ENCODE results near the gene GJB4.

Gene GJB4

DNA sequence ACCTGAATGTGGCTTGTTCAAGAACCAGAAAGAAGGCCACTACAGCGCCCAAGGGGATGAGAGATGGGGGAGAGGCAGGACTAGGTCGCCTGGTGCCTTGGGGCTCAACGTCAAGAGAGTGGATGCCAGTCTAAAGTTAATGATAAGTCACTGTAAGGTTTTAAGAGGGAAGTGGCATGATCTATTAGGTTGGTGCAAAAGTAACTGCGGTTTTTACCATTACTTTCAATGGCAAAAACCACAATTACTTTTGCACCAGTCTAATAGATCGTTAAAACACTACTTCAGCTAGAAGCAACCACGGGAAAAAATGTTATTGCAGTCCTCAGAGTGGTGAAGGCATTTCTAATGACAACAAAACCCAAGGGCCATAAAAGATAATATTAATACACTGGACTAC lies 18.8 kb downstream of the GJB4 start:
- no peak for DNase-seq (ENCODE audit: low spot score)

GRCh38 chr1:34779005-34779404 lies 19.5 kb downstream of the GJB4 start:
- DNase-seq (ENCODE audit: low spot score), result no peak

- DNase-seq (ENCODE audit: low spot score), result no peak
Observed at GRCh38 chr1:34779526-34779925, 20.0 kb downstream of the GJB4 start.

DNA sequence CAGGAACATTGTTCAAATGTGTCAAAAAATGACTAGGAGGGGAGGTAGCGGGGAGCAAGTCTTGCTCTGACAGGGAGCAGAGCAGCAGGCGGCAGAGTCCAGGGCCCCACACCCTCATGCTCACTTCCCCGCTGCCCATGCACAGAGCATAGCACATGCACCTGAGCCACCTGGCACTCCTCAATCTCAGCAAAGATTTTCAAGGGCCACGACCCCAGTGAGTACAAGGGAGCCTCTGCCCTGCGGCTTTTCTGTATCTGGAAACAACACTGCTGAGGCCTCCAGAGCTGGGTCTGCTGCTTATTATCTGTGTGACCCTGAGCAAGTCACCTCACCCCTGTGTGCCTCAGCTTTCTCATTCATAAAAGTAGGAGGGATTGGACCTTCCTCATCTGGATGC lies 20.4 kb downstream of the GJB4 start:
- no peak for DNase-seq (ENCODE audit: low spot score)

DNA sequence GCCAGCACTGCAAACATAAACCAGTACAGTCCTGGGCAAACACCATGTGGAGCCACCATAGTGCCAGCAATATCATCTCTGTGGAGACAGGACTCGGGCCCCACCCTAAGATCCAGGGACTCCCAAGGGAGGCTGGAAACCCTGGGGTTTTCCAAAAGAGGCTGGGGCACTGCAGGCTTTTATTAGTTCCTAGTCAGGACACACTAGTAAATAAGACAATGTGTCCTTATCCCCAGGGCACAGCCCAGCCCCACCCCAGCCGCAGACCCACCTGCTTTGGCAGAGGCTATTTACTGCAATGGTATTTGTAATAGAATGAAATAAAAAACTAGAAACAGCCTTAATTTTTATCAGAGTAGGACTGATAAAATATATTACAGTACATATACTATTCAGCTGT lies 21.0 kb downstream of the GJB4 start:
- no peak for DNase-seq (ENCODE audit: low spot score)

DNA sequence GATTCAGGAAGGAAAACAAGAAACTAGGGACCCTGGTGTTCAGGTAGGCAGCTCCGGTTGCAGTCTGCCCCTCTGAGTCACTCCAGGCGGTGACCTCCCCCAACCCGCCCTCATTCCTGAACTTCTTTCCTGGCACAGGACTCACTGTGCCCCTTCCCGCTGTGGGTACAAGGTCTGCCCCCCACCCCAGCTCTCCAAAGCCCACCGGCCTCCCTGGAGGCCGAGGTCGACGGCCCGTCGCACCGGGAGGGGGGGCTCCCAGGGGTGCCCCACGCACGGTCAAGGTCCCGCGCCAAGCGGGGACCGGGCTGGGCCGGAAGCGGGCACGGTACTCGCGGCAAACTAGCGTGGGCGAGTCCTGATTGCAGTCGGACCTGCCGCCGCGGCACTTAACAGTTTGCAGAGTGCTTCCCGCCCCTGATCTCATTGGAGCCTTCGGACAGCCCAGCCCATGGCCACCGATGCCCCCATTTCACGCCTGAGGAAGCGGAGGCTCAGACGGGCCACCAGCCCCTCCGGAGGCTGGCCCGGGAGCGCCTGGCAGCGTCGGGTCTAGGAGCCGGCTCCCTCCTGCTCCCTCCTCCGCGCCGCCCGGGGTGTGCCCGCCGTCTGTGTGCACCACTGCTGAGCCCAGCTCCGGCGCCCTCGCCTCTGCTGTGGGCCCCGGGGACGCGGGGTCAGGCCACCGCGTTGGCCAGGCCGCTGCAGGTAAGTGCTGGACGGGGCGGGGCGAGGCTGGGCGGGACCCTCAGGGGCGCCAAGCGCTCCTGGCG lies 21.7 kb downstream of the GJB4 start, which contains the start of gene GJB3:
TSS of gene GJB3 (plus strand) at position 144 of the 773 bp plus-strand sequence. CDS start 3,549 bp downstream, outside the sequence.
- DNase-seq (ENCODE audit: low spot score), result no peak

- no peak for DNase-seq (ENCODE audit: low spot score)
Observed at GRCh38 chr1:34781844-34782391, 22.4 kb downstream of the GJB4 start.

DNA sequence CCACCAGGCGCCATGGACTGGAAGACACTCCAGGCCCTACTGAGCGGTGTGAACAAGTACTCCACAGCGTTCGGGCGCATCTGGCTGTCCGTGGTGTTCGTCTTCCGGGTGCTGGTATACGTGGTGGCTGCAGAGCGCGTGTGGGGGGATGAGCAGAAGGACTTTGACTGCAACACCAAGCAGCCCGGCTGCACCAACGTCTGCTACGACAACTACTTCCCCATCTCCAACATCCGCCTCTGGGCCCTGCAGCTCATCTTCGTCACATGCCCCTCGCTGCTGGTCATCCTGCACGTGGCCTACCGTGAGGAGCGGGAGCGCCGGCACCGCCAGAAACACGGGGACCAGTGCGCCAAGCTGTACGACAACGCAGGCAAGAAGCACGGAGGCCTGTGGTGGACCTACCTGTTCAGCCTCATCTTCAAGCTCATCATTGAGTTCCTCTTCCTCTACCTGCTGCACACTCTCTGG lies 25.2 kb downstream of the GJB4 start:
- DNase-seq (ENCODE audit: low spot score), result no peak

DNA sequence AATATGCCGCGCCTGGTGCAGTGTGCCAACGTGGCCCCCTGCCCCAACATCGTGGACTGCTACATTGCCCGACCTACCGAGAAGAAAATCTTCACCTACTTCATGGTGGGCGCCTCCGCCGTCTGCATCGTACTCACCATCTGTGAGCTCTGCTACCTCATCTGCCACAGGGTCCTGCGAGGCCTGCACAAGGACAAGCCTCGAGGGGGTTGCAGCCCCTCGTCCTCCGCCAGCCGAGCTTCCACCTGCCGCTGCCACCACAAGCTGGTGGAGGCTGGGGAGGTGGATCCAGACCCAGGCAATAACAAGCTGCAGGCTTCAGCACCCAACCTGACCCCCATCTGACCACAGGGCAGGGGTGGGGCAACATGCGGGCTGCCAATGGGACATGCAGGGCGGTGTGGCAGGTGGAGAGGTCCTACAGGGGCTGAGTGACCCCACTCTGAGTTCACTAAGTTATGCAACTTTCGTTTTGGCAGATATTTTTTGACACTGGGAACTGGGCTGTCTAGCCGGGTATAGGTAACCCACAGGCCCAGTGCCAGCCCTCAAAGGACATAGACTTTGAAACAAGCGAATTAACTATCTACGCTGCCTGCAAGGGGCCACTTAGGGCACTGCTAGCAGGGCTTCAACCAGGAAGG lies 25.8 kb downstream of the GJB4 start:
- DNase-seq (ENCODE audit: low spot score), result no peak

DNA sequence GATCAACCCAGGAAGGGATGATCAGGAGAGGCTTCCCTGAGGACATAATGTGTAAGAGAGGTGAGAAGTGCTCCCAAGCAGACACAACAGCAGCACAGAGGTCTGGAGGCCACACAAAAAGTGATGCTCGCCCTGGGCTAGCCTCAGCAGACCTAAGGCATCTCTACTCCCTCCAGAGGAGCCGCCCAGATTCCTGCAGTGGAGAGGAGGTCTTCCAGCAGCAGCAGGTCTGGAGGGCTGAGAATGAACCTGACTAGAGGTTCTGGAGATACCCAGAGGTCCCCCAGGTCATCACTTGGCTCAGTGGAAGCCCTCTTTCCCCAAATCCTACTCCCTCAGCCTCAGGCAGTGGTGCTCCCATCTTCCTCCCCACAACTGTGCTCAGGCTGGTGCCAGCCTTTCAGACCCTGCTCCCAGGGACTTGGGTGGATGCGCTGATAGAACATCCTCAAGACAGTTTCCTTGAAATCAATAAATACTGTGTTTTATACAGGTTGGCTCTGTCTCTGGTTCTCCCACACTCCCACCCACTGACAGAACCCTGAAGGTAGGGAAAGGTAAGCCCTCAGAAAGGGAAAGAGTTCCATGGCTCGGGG lies 26.4 kb downstream of the GJB4 start:
- no peak for DNase-seq (ENCODE audit: low spot score)

GRCh38 chr1:34786521-34787325 lies 27.2 kb downstream of the GJB4 start:
- DNase-seq (ENCODE audit: low spot score), result peak; percentile 45

DNA sequence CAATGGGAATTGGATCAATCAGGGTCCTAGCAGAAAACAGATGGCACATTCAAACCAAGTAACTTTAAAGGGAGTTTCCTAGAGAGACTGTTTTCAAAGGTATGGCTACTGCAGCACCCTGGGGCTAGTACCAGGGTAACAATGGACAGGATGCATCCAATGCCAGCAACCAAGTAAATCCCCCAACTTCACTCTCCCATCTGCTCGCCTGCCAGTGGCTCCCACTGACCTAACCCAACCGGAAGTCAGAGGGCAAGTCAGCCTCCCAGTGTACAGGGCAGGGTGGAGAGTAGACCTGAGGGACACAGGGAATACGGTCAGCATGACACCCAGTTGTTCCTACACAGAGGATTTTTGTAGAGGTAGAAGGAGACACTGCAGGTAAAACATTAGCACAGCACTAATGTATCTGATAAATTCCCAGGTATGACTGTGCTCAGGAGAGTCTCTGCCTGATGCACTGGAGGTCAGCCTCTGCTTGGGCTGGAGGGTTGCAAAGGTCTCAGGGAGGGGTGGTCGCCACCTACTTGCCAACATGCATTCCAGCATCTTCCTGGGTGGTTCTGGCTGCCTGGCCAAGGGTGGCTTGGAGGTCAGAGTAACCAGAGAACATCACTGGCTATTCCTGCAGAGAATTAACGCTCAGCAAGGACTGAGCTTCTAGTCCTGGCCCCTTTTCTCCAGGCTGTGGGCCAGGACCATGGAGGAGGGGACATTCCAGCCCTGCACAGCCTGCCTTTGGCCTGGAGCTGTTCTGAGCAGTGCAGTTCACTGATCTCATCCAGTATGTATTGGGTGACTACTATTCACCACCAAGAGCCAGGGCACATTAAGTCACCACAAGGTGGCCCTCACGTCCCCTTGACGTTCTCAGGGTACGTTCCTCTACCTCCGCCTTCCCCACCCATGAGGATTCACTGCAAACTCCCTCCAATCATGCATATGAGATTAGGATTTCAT lies 28.2 kb downstream of the GJB4 start:
- no peak for DNase-seq (ENCODE audit: low spot score)

DNA sequence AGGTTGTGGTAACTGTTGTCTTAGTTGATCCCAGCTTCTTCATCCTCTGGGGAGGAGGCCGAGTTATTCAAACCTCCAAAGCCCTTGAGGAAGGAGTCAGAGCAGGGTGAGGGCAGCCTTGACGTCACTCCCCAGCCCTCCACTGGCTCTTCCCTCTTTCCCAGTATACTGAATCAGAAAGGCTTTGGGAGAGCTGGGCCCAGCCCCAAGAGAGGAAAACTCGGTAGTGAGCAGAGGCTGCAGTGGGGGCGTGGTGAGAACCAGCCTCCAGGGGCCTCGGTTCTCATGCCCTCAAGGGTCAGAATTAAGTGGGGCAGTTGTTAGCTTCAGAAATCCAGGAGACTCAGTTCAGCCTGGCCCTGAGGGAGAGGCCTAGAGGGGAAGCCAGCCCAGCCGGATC lies 31.4 kb downstream of the GJB4 start:
- no peak for DNase-seq (ENCODE audit: low spot score)

DNA sequence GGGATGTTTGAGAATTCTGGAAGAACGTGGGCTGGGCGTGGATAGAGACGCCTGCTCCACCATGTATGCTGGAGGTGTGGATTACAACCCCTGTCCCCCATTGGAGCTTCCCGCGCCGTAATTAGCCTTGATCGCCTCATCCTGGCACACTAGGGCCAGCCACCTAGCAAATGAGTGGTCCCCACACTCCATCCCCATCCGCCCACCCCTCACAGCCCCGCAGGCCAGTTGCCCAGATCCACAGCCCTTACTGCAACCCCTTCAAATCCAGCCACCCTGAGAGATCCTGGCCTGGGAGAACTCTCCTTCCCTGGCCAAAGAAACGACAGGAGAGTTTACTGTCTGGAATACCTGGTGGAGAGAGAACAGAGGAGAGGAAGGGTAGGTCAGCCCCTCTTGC lies 32.9 kb downstream of the GJB4 start:
- no peak for DNase-seq (ENCODE audit: low spot score)

GRCh38 chr1:34792868-34793727 lies 33.6 kb downstream of the GJB4 start, which contains the start of gene GJA4:
Gene GJA4, plus strand, starts transcription at chr1:34792999. Its CDS starts 1,215 bp downstream, at chr1:34794214.
- no peak for DNase-seq (ENCODE audit: low spot score)

GRCh38 chr1:34794001-34794789 lies 34.7 kb downstream of the GJB4 start:
- no peak for DNase-seq (ENCODE audit: low spot score)

GRCh38 chr1:34794790-34795180 lies 35.2 kb downstream of the GJB4 start:
- no peak for DNase-seq (ENCODE audit: low spot score)

GRCh38 chr1:34795916-34796315 lies 36.4 kb downstream of the GJB4 start:
- no peak for DNase-seq (ENCODE audit: low spot score)

DNA sequence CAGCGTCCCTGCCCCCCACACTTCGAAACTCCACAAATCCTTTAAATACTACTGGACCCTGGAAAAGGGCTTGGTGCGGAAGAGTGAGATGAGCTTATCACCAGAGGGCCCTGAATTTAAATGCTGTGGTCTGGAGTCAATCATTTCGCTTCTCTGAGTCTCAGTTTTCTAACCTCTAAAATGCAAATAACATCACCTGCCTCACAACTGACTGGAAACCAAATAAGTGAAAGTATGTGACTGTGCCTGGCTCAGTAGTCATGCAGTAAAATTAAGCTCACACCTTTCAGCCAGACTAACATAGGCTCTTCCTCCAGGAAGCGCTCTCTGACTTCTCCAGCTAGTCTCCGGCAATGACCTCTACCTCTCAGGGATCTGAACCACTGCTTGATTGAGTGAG lies 37.5 kb downstream of the GJB4 start:
- no peak for DNase-seq (ENCODE audit: low spot score)

Measured in CD4-positive, alpha-beta T cell treated with Interleukin-6 at 100 ng/mL for 8 hours (primary cell).